GM12878 (cell line): ENCODE data around the gene CLIC3.

ENCODE experiments used
- ATF3 ChIP-seq: IDR thresholded peaks from 2 replicates; pipeline ENCODE4 v1.6.1; 2011; ENCODE audit warnings: low read depth, mild to moderate bottlenecking, low read length, moderate library complexity, borderline replicate concordance; ENCODE audit errors: extremely low read depth
- CEBPB ChIP-seq, 2 experiments: fragments of 150-350 bp in 1 of 2; IDR thresholded peaks; 2 replicates each; pipeline ENCODE4 v1.6.1; 2012 to 2014; ENCODE audit warnings: low read depth in 2 of 2, low read length in 2 of 2, borderline replicate concordance in 1 of 2, inconsistent platforms in 1 of 2
- EZH2 ChIP-seq: IDR thresholded peaks from 2 replicates; pipeline ENCODE4 v1.6.1; 2012; ENCODE audit warnings: low read depth, mild to moderate bottlenecking, control low read depth, inconsistent platforms, low read length, borderline replicate concordance; ENCODE audit not compliant: control insufficient read depth
- IKZF1 ChIP-seq: fragments of 450-650 bp; conservative IDR thresholded peaks from 2 replicates; pipeline ENCODE4 v1.6.1; 2017; ENCODE audit warnings: antibody characterized with exemption, mild to moderate bottlenecking
- NFXL1 ChIP-seq: fragments of 450-650 bp; IDR thresholded peaks from 2 replicates; pipeline ENCODE4 v1.6.1; 2017; ENCODE audit warnings: antibody characterized with exemption, mild to moderate bottlenecking, borderline replicate concordance
- NR2C2 ChIP-seq: IDR thresholded peaks from 2 replicates; pipeline ENCODE4 v1.6.1; 2011; ENCODE audit warnings: borderline replicate concordance, low read depth; ENCODE audit not compliant: control insufficient read depth, insufficient read length
- POLR2A ChIP-seq: IDR thresholded peaks from 2 replicates; pipeline ENCODE4 v1.6.1; 2011; ENCODE audit warnings: low read depth, mild to moderate bottlenecking, low read length
- RFX5 ChIP-seq: IDR thresholded peaks from 2 replicates; pipeline ENCODE4 v1.6.1; 2011; ENCODE audit warnings: low read depth, low read length, improper control_type of control experiment
- SMC3 ChIP-seq: IDR thresholded peaks from 2 replicates; pipeline ENCODE4 v1.6.1; 2011; ENCODE audit warnings: low read length, improper control_type of control experiment, borderline replicate concordance
- ZNF274 ChIP-seq: IDR thresholded peaks from one replicate; pipeline ENCODE4 v1.8.0; 2011; ENCODE audit not compliant: insufficient read length, insufficient read depth
- TF ChIP-seq, protein P1 (sequence below), 3 experiments: IDR thresholded peaks in 2 of 3; conservative IDR thresholded peaks in 1 of 3; 2 replicates each; pipeline ENCODE4 v1.5.1; 2011; ENCODE audit warnings: low read depth in 3 of 3, low read length in 3 of 3, mild to moderate bottlenecking in 3 of 3, control low read depth in 2 of 3, moderate library complexity in 2 of 3, inconsistent platforms in 1 of 3, mixed read lengths in 1 of 3; ENCODE audit not compliant: control insufficient read depth in 2 of 3, insufficient read depth in 1 of 3; ENCODE audit errors: extremely low read depth in 1 of 3

GRCh38 chr9:137015540-137015930, 19.2 kb upstream of the CLIC3 start:
- TF ChIP-seq RFX5 (no peak), EZH2 (no peak), ZNF274 (no peak), SMC3 (no peak), ATF3 (no peak), CEBPB (IDR thresholded peaks at IDR 0.05; ENCODE audit: borderline replicate concordance in 1 of 2, low read depth in 2 of 2, low read length in 2 of 2) (no peak), IKZF1 (no peak), POLR2A (no peak), NFXL1 (no peak), NR2C2 (no peak)
- TF ChIP-seq, protein P1, sequence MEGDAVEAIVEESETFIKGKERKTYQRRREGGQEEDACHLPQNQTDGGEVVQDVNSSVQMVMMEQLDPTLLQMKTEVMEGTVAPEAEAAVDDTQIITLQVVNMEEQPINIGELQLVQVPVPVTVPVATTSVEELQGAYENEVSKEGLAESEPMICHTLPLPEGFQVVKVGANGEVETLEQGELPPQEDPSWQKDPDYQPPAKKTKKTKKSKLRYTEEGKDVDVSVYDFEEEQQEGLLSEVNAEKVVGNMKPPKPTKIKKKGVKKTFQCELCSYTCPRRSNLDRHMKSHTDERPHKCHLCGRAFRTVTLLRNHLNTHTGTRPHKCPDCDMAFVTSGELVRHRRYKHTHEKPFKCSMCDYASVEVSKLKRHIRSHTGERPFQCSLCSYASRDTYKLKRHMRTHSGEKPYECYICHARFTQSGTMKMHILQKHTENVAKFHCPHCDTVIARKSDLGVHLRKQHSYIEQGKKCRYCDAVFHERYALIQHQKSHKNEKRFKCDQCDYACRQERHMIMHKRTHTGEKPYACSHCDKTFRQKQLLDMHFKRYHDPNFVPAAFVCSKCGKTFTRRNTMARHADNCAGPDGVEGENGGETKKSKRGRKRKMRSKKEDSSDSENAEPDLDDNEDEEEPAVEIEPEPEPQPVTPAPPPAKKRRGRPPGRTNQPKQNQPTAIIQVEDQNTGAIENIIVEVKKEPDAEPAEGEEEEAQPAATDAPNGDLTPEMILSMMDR (IDR thresholded peaks at IDR 0.05 in 2 of 3, conservative IDR thresholded peaks at IDR 0.05 in 1 of 3; ENCODE audit: control insufficient read depth in 2 of 3, extremely low read depth in 1 of 3, insufficient read depth in 1 of 3, low read depth in 3 of 3, low read length in 3 of 3), result no peak
